Esophagus muscularis mucosa (tissue), 3 donors: ENCODE data around the gene BPIFB6.

Source experiments
- CTCF ChIP-seq, 3 experiments: fragments of 200-600 bp in 2 of 3; fragments of 450-650 bp in 1 of 3; sonication (generic) in 2 of 3; IDR thresholded peaks; one replicate each; pipeline ENCODE4 v1.5.1; 2017 to 2019; ENCODE audit warnings: antibody characterized with exemption in 3 of 3, mild to moderate bottlenecking in 2 of 3, moderate library complexity in 1 of 3
- POLR2A ChIP-seq: fragments of 450-650 bp; IDR thresholded peaks from one replicate; pipeline ENCODE4 v1.6.1; 2017; ENCODE audit warnings: antibody characterized with exemption, moderate library complexity, mild to moderate bottlenecking, low read depth
- POLR2AphosphoS5 ChIP-seq, 2 donors: sonication (generic); formaldehyde crosslinking; IDR thresholded peaks; one replicate each; pipeline ENCODE4 v1.6.1; 2017; ENCODE audit warnings: antibody characterized with exemption in 2 of 2

DNA sequence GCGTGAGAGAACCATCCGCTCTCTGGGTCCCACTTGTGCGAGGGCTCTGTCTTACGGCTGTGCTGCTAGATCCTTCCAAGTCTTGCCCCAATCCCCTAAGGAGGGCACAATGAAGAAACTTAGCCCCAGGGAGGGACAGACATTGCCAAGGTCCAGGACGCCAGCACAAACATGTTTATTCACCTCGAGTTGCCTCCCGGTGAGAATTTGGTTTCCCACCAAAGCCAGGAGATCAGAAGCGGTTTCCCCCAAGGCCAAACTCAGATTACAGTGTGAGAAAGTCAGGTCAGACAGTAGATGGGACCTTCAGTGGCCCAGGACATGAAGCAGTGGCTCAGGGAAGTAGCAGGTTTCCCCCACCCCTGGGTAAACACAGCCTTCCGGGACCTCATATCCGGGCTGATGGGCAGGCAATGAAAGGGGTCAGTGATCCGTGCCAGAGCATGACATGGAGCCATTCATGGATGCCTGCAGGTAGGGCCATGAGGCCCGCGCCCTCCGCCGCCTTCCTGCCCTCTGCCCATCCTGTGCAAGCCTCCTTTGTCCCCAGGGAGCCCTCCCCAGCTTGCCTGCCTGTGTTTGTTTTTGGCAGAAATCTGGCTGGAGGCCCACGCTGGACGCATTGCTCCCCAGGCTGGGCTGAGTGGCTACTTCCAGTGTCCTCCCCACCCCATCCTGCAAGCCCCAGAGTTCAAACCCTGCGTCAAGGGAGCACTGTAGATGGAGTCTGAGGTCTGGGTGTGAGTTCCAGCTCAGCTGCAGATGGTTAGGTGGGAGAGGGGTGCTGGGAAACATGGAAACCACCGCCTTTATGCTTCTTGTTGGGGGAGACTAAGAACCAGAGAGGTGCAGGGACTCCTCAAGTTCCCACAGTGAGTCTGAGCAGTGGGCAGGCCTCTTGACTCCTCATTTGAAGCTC, 22.0 kb upstream of the BPIFB6 start:
- TF ChIP-seq POLR2AphosphoS5 (IDR thresholded peaks at IDR 0.05) (no peak), CTCF (IDR thresholded peaks at IDR 0.05) (no peak), POLR2A (no peak)
